NCI-H2196 treated with DMSO at 0.1 percent for 48 hours (cell line): ENCODE data around the gene BEX2.
A peak's percentile ranks its signal among the peaks of the same experiment; 100 is the strongest.
"Not testable (repeated sequence)": the region's sequence is repeated elsewhere in the genome, so short reads cannot be mapped to it uniquely, and the experiment has no call there.

Source experiments
- DNase-seq: peaks from one replicate; lab custom pipeline; 2025; ENCODE audit not compliant: unreplicated experiment; lab: John Stamatoyannopoulos, UW

The BEX2 gene

GRCh38 chrX:103310555-103311398 is at the start of gene BEX2:
TSS of gene BEX2 (minus strand) at chrX:103310990. CDS start at chrX:103309976, 1,014 bp downstream.
- DNase-seq = peak; percentile 64

- DNase-seq = no peak
These were observed 49.3 kb upstream of the BEX2 start for GRCh38 chrX:103360092-103360491.

- not testable (repeated sequence) for DNase-seq
These were observed 48.8 kb upstream of the BEX2 start for GRCh38 chrX:103359605-103360004.

- DNase-seq = no peak
These were observed 47.1 kb upstream of the BEX2 start for GRCh38 chrX:103357871-103358270.

GRCh38 chrX:103356858-103357257 is 46.1 kb upstream of the BEX2 start:
- DNase-seq = no peak

GRCh38 chrX:103356130-103356798 is 45.5 kb upstream of the BEX2 start, which contains the start of gene TCEAL9:
TSS of gene TCEAL9 (plus strand) at chrX:103356506. CDS start at chrX:103357685, 1,179 bp downstream.
- DNase-seq = peak; percentile 22

- DNase-seq = no peak
These were observed 37.0 kb upstream of the BEX2 start for GRCh38 chrX:103347682-103348397.

GRCh38 chrX:103344606-103345005 is 33.8 kb upstream of the BEX2 start:
- no peak for DNase-seq

- peak; percentile 1 for DNase-seq
These were observed 32.3 kb upstream of the BEX2 start for GRCh38 chrX:103343105-103343504.

GRCh38 chrX:103338663-103339062 is 27.9 kb upstream of the BEX2 start:
- no peak for DNase-seq

- DNase-seq = no peak
These were observed 20.0 kb upstream of the BEX2 start for GRCh38 chrX:103330681-103331288.

GRCh38 chrX:103329991-103330390 is 19.2 kb upstream of the BEX2 start, which contains the start of gene TCEAL7:
TSS of gene TCEAL7 (plus strand) at chrX:103330239. CDS start at chrX:103331404, 1,165 bp downstream.
- DNase-seq = no peak

- DNase-seq = no peak
These were observed 600 bp upstream of the BEX2 start for GRCh38 chrX:103311399-103311780.

- DNase-seq = no peak
These were observed 783 bp downstream of the BEX2 start for GRCh38 chrX:103309860-103310554.

GRCh38 chrX:103305666-103306065 is 5.1 kb downstream of the BEX2 start:
- DNase-seq = not testable (repeated sequence)

- no peak for DNase-seq
These were observed 6.1 kb downstream of the BEX2 start for GRCh38 chrX:103304705-103305104.

GRCh38 chrX:103293118-103293517 is 17.7 kb downstream of the BEX2 start:
- no peak for DNase-seq

- no peak for DNase-seq
These were observed 31.2 kb downstream of the BEX2 start for GRCh38 chrX:103279624-103280023.

- no peak for DNase-seq
These were observed 34.2 kb downstream of the BEX2 start, which contains the start of gene TCEAL5 for GRCh38 chrX:103276581-103277002. TSS of gene TCEAL5 (minus strand) at chrX:103276750. CDS start at chrX:103274563, 2,187 bp downstream.

- no peak for DNase-seq
These were observed 34.7 kb downstream of the BEX2 start for GRCh38 chrX:103275947-103276567.
